ENCODE measurements around the gene UIMC1. TPM values are rescaled to one million over a fixed set of nuclear protein-coding genes. Genes with fewer than 3 reads are reported as not detected.

The UIMC1 gene
- total and polyA plus RNA-seq, 8 donors: 11.6 to 81.7 (median 33.2) TPM

GRCh38 chr5:176944268-176944667 lies 62.3 kb downstream of the UIMC1 start:
- Histone ChIP-seq H3K27me3 (no peaks in the 10 kb centered on the region), H3K27ac (no peak overlapping the region), H3K4me1 (peaks cover 0 to 23% (median 9%) of the 10 kb centered on the region in 4 donors), H3K9me3 (no peaks in the 10 kb centered on the region), H3K4me3 (no peak overlapping the region), H3K36me3 (peaks cover 23 to 97% (median 81%) of the 10 kb centered on the region in 4 donors)
- TF ChIP-seq POLR2A (IDR thresholded peaks at IDR 0.05): no peak
- TF ChIP-seq EP300 (IDR thresholded peaks at IDR 0.05): no peak
- no peak for TF ChIP-seq POLR2AphosphoS5 (IDR thresholded peaks at IDR 0.05)
- TF ChIP-seq CTCF (IDR thresholded peaks at IDR 0.05): no peak
- 36 to 49% (median 40%) methylated on average over 2 of the region's 2 CpGs for WGBS, 5 donors
- no peak for DNase-seq
- intact Hi-C loops (cut with DNase I; ENCODE audit: low total_unique reads): no loop called here

GRCh38 chr5:176943816-176944215 lies 62.8 kb downstream of the UIMC1 start:
- no peak for DNase-seq
- no peak overlapping the region for H3K27ac ChIP-seq
- TF ChIP-seq POLR2A (IDR thresholded peaks at IDR 0.05) (no peak), POLR2AphosphoS5 (IDR thresholded peaks at IDR 0.05) (no peak), EP300 (IDR thresholded peaks at IDR 0.05) (no peak), CTCF (IDR thresholded peaks at IDR 0.05) (no peak)
- no peaks in the 10 kb centered on the region for H3K9me3 ChIP-seq
- peaks cover 20 to 98% (median 82%) of the 10 kb centered on the region in 4 donors for H3K36me3 ChIP-seq
- no peak overlapping the region for H3K4me3 ChIP-seq
- 26 to 47% (median 38%) methylated on average over 1 of the region's 1 CpG for WGBS, 5 donors
- H3K27me3 ChIP-seq: no peaks in the 10 kb centered on the region
- intact Hi-C loops (cut with DNase I; ENCODE audit: low total_unique reads): no loop called here
- H3K4me1 ChIP-seq: peaks cover 0 to 23% (median 9%) of the 10 kb centered on the region in 4 donors

GRCh38 chr5:176941951-176942350 lies 64.6 kb downstream of the UIMC1 start:
- H3K4me3 ChIP-seq: no peak overlapping the region
- 74 to 87% (median 84%) methylated on average over 9 of the region's 9 CpGs for WGBS, 5 donors

GRCh38 chr5:176938472-176938871 lies 68.1 kb downstream of the UIMC1 start:
- no peak overlapping the region for H3K27ac ChIP-seq
- peaks cover 0 to 7% (median 3%) of the 10 kb centered on the region in 4 donors for H3K4me1 ChIP-seq
- no peak overlapping the region for H3K4me3 ChIP-seq
- TF ChIP-seq CTCF (IDR thresholded peaks at IDR 0.05) (no peak), POLR2AphosphoS5 (IDR thresholded peaks at IDR 0.05) (no peak), POLR2A (IDR thresholded peaks at IDR 0.05) (no peak), EP300 (IDR thresholded peaks at IDR 0.05) (no peak)
- 22 to 50% (median 27%) methylated on average over 1 of the region's 1 CpG for WGBS, 5 donors
- no peak for DNase-seq
- no peaks in the 10 kb centered on the region for H3K27me3 ChIP-seq
- H3K9me3 ChIP-seq: no peaks in the 10 kb centered on the region
- intact Hi-C loops (cut with DNase I; ENCODE audit: low total_unique reads): no loop called here
- peaks cover 22 to 81% (median 66%) of the 10 kb centered on the region in 4 donors for H3K36me3 ChIP-seq

More at GRCh38 chr5:176941951-176942350, 64.6 kb downstream of the UIMC1 start:
- peaks cover 23 to 97% (median 83%) of the 10 kb centered on the region in 4 donors for H3K36me3 ChIP-seq
- H3K9me3 ChIP-seq: no peaks in the 10 kb centered on the region
- peaks cover 0 to 17% (median 9%) of the 10 kb centered on the region in 4 donors for H3K4me1 ChIP-seq
- DNase-seq: no peak
- no peak overlapping the region for H3K27ac ChIP-seq
- no peaks in the 10 kb centered on the region for H3K27me3 ChIP-seq
- no peak for TF ChIP-seq POLR2A (IDR thresholded peaks at IDR 0.05)
- TF ChIP-seq EP300 (IDR thresholded peaks at IDR 0.05): no peak
- TF ChIP-seq CTCF (IDR thresholded peaks at IDR 0.05): no peak
- TF ChIP-seq POLR2AphosphoS5 (IDR thresholded peaks at IDR 0.05): no peak
- intact Hi-C loops (cut with DNase I; ENCODE audit: low total_unique reads): no loop called here

Data from stomach (tissue), 9 donors.